Thymus (tissue), 11 donors: ENCODE results near the gene ADAMTS13. TPM values are rescaled to one million over a fixed set of nuclear protein-coding genes. Genes with fewer than 3 reads are reported as not detected.
A peak's percentile ranks its signal among the peaks of the same experiment; 100 is the strongest.

Source experiments
- DNase-seq, 9 donors: peaks; one replicate each; pipeline ENCODE4 v3.0.0-alpha.2; 2013; ENCODE audit warnings: low spot score in 9 of 9, low read depth in 6 of 9, missing footprints in 1 of 9
- H3K27ac ChIP-seq, 2 donors: one replicate each; pipeline ENCODE4 v1.5.1; 2013; ENCODE audit warnings: control low read depth in 1 of 2, low read depth in 1 of 2, low read length in 1 of 2, mild to moderate bottlenecking in 1 of 2, moderate library complexity in 1 of 2
- H3K27me3 ChIP-seq, 2 donors: one replicate each; pipeline ENCODE4 v1.5.1; 2013; ENCODE audit warnings: low read length in 1 of 2; ENCODE audit not compliant: control insufficient read depth in 2 of 2, insufficient read depth in 1 of 2
- H3K36me3 ChIP-seq, 2 donors: one replicate each; pipeline ENCODE4 v1.5.1; 2013; ENCODE audit warnings: low read length in 1 of 2, mild to moderate bottlenecking in 1 of 2, moderate library complexity in 1 of 2; ENCODE audit not compliant: control insufficient read depth in 2 of 2, insufficient read depth in 2 of 2
- H3K4me1 ChIP-seq, 2 donors: one replicate each; pipeline ENCODE4 v1.5.1; 2013; ENCODE audit warnings: low read length in 2 of 2; ENCODE audit not compliant: control insufficient read depth in 2 of 2, insufficient read depth in 2 of 2
- H3K4me3 ChIP-seq, 2 donors: one replicate each; pipeline ENCODE4 v1.5.1; 2013; ENCODE audit warnings: low read length in 2 of 2, control low read depth in 1 of 2, mild to moderate bottlenecking in 1 of 2
- H3K9me3 ChIP-seq, 2 donors: one replicate each; pipeline ENCODE4 v1.5.1; 2013; ENCODE audit warnings: low read length in 1 of 2, mild to moderate bottlenecking in 1 of 2; ENCODE audit not compliant: control insufficient read depth in 2 of 2, insufficient read depth in 1 of 2
- WGBS: extraction: QIAGEN DNeasy Blood & Tissue Kit; methylation state at CpG from one replicate; pipeline ENCODE4 v1.1.7; 2013; 5-methylcytosine and 5-hydroxymethylcytosine counted together
- polyA plus RNA-seq: library from polyadenylated mRNA; stranded (reverse); fragments of 200-250 nt; gene quantifications from one replicate; pipeline ENCODE4 v1.2.3, GENCODE V29; 2013
- total RNA-seq: library from RNA; stranded (reverse); fragments of 120-200 nt; gene quantifications from one replicate; pipeline ENCODE4 v1.2.4, GENCODE V29; 2013
- donor health status: healthy.

ADAMTS13 gene
- total and polyA plus RNA-seq, 2 donors, result 0.94 to 11.8 TPM

GRCh38 chr9:133484671-133485437, 62.7 kb downstream of the ADAMTS13 start:
- peaks cover 2 to 7% of the 10 kb centered on the region in 2 donors for H3K4me1 ChIP-seq
- H3K36me3 ChIP-seq, result no peaks in the 10 kb centered on the region
- peaks cover 3 to 12% of the 10 kb centered on the region in 2 donors for H3K27me3 ChIP-seq
- WGBS, result 88% methylated on average over 22 of the region's 22 CpGs
- H3K27ac ChIP-seq, result no peak overlapping the region
- no peaks in the 10 kb centered on the region for H3K9me3 ChIP-seq
- no peak for DNase-seq
- H3K4me3 ChIP-seq, result no peak overlapping the region

GRCh38 chr9:133485531-133486260, 63.5 kb downstream of the ADAMTS13 start:
- Histone ChIP-seq H3K4me3 (no peak overlapping the region), H3K9me3 (no peaks in the 10 kb centered on the region), H3K36me3 (no peaks in the 10 kb centered on the region), H3K27me3 (peaks cover 0 to 11% of the 10 kb centered on the region in 2 donors), H3K27ac (no peak overlapping the region), H3K4me1 (peaks cover 0 to 4% of the 10 kb centered on the region in 2 donors)
- WGBS, result 58% methylated on average over 25 of the region's 25 CpGs
- DNase-seq, result peak in 1 of 9 donors; percentile 14

- Histone ChIP-seq H3K36me3 (no peaks in the 10 kb centered on the region), H3K4me3 (no peak overlapping the region), H3K9me3 (no peaks in the 10 kb centered on the region), H3K4me1 (peaks cover 0 to 4% of the 10 kb centered on the region in 2 donors), H3K27ac (no peak overlapping the region), H3K27me3 (peaks cover 0 to 10% of the 10 kb centered on the region in 2 donors)
- no peak for DNase-seq
- WGBS, result 93% methylated on average over 8 of the region's 8 CpGs
These were observed 65.2 kb downstream of the ADAMTS13 start for GRCh38 chr9:133487331-133487725.

- WGBS, result 96% methylated on average over 18 of the region's 18 CpGs
- Histone ChIP-seq H3K36me3 (no peaks in the 10 kb centered on the region), H3K9me3 (no peaks in the 10 kb centered on the region), H3K27ac (no peak overlapping the region), H3K4me1 (peaks cover 0 to 6% of the 10 kb centered on the region in 2 donors), H3K27me3 (peaks cover 0 to 6% of the 10 kb centered on the region in 2 donors), H3K4me3 (no peak overlapping the region)
- no peak for DNase-seq
These were observed 66.6 kb downstream of the ADAMTS13 start for GRCh38 chr9:133488686-133489252.

GRCh38 chr9:133489253-133490190, 67.4 kb downstream of the ADAMTS13 start:
- H3K4me1 ChIP-seq, result peaks cover 0 to 6% of the 10 kb centered on the region in 2 donors
- WGBS, result 94% methylated on average over 19 of the region's 19 CpGs
- no peaks in the 10 kb centered on the region for H3K36me3 ChIP-seq
- H3K27ac ChIP-seq, result no peak overlapping the region
- H3K27me3 ChIP-seq, result peaks cover 0 to 5% of the 10 kb centered on the region in 2 donors
- no peak overlapping the region for H3K4me3 ChIP-seq
- H3K9me3 ChIP-seq, result no peaks in the 10 kb centered on the region
- DNase-seq, result no peak

DNA sequence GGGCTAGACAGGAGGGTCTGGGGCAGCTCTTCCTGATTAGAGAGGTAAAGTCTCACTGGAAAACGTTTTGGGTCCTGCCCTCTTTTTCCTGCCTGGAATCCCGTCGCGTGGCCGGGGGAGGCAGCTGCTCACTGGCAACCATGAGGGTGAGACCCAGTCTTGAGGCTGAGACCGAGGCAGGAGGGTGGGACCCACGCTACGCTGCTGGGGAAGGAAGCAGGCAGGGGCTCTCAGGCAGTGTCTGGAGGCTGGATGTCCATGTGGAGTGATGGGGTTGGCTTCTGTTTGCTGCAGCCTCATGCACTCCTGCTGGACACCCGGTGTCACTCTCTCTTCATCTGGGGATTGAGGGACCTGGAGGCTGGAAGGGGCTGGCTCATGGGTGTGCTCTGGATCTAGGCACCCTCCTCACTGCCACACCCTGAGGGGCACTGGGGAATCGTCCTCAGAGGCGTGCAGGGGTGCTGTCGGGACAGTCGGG, 68.1 kb downstream of the ADAMTS13 start:
- 86% methylated on average over 13 of the region's 13 CpGs for WGBS
- DNase-seq, result no peak
- peaks cover 0 to 2% of the 10 kb centered on the region in 2 donors for H3K27me3 ChIP-seq

GRCh38 chr9:133490865-133491655, 68.9 kb downstream of the ADAMTS13 start:
- no peak overlapping the region for H3K4me3 ChIP-seq
- H3K27ac ChIP-seq, result no peak overlapping the region
- H3K4me1 ChIP-seq, result peaks cover 0 to 5% of the 10 kb centered on the region in 2 donors
- no peaks in the 10 kb centered on the region for H3K36me3 ChIP-seq
- no peaks in the 10 kb centered on the region for H3K9me3 ChIP-seq
- DNase-seq, result no peak
- peaks cover 0 to 2% of the 10 kb centered on the region in 2 donors for H3K27me3 ChIP-seq
- WGBS, result 87% methylated on average over 12 of the region's 12 CpGs

More for the DNA sequence above, 68.1 kb downstream of the ADAMTS13 start:
- Histone ChIP-seq H3K4me1 (peaks cover 0 to 6% of the 10 kb centered on the region in 2 donors), H3K4me3 (no peak overlapping the region), H3K36me3 (no peaks in the 10 kb centered on the region), H3K9me3 (no peaks in the 10 kb centered on the region), H3K27ac (no peak overlapping the region)

DNA sequence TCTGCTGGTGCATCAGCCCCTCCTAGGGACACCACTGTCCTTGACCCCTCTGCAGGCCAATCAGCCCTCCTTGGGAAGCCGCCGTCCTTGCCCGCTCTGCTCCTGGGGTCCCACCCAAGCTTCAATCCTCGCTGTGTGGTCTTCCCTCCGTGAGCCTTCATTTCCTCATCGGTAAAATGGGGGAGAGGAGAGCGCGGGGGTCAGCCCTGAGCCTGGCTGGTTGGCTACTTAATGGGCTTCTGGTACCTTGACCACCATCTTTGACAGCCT, 69.4 kb downstream of the ADAMTS13 start:
- no peak overlapping the region for H3K27ac ChIP-seq
- peaks cover 0 to 3% of the 10 kb centered on the region in 2 donors for H3K27me3 ChIP-seq
- H3K4me3 ChIP-seq, result no peak overlapping the region
- no peak for DNase-seq
- 96% methylated on average over 8 of the region's 8 CpGs for WGBS
- H3K4me1 ChIP-seq, result peaks cover 0 to 2% of the 10 kb centered on the region in 2 donors
- no peaks in the 10 kb centered on the region for H3K9me3 ChIP-seq
- no peaks in the 10 kb centered on the region for H3K36me3 ChIP-seq
